ENCODE results near the gene SPO11. TPM values are rescaled to one million over a fixed set of nuclear protein-coding genes. Genes with fewer than 3 reads are reported as not detected.

The SPO11 gene
- total RNA-seq, 1 donor from 2014 or later = 10.8 TPM

- no peak for DNase-seq (ENCODE audit: low spot score)
Observed at GRCh38 chr20:57310821-57311514, 18.6 kb upstream of the SPO11 start.

- DNase-seq (ENCODE audit: low spot score) = no peak
Observed at GRCh38 chr20:57312138-57312537, 17.5 kb upstream of the SPO11 start.

DNA sequence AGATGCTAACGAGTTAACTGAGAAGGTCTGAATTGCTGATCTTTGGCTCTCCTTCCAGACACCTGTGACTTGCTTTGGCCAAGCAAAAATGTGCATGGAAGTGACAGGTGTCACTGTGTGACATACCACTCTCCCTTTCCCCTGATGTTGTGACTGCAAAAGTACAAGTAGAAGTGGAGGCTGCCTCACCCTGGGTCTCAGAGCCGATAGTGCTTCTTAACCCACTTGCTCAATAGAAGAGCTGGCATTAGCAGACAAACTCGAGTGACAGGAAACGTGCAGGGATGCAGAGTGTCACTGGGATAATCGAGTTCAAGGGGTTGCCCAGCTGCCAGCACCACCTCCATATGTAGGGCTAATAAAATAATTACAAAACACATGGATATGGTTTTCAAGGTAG lies 16.4 kb upstream of the SPO11 start:
- DNase-seq (ENCODE audit: low spot score) = no peak

GRCh38 chr20:57313951-57314350 lies 15.7 kb upstream of the SPO11 start:
- DNase-seq (ENCODE audit: low spot score) = no peak

GRCh38 chr20:57315083-57315975 lies 14.3 kb upstream of the SPO11 start:
- no peak for DNase-seq (ENCODE audit: low spot score)

- DNase-seq (ENCODE audit: low spot score) = no peak
Observed at GRCh38 chr20:57315976-57316480, 13.6 kb upstream of the SPO11 start.

DNA sequence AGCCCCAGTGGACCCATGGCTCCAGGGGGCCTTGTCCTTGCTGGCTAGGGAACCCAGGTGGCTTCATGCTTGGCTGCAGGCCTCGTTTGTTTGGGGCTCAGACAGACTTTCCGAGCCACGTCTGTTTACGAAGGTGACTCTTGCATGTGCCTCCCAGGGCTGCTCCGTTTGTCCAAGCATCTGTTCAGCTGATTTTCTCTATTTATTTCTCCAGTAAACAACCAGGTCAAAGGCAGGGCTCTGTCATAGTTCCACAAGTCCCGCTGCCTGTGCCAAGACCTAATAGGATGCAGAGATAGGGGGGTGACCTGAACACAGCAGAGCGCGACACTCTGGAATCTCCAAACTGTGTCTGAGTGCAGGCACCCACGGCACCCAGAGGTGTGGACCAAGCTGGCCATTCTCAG lies 12.8 kb upstream of the SPO11 start:
- no peak for DNase-seq (ENCODE audit: low spot score)

- no peak for DNase-seq (ENCODE audit: low spot score)
Observed at GRCh38 chr20:57317316-57317788, 12.3 kb upstream of the SPO11 start.

DNA sequence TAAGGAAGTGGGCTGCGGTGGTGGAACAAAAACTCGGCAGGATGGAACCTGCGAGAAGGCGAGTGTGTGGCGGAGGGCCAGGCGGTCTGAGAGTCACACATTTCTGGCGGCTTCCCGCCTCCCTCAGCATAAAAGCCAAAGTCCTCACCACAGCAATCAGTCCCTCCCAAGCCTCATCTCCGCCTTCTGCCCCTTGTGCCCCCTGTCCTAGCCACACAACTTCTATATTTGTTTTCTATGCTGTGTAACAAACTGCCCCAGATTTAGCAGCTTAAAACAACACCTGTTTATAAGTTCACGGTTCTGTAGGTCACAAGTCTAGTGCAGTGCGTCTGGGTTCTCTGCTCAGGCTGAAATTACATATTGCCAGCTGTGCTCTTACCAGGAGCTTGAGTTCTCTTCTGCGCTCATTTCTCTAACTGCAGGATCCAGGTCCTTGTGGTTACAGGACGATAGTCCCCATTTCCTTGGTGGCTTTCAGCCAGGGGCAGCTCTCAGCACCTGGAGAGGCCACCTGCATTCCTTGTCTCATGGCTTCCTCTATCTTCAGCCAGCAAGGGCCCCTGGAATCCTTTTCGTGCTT lies 11.7 kb upstream of the SPO11 start:
- DNase-seq (ENCODE audit: low spot score) = no peak

DNA sequence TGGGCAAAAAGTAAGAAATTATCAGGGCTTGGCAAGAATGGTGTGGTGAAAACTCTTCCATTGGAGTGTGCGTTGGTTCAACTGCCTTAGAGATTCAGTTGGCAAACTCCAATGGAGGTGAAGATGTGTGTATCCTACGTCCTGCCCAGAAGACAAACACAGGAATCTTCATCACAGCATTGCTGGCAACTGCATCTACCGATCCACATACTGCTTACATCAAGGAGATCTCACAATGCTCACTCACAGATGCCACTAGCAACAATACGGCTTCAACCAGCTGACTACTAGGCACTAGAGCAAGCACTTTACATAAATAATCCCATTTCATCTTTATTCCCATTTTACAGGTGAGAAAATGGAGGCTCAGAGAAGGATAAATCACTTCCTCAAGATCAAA lies 10.0 kb upstream of the SPO11 start:
- no peak for DNase-seq (ENCODE audit: low spot score)

DNA sequence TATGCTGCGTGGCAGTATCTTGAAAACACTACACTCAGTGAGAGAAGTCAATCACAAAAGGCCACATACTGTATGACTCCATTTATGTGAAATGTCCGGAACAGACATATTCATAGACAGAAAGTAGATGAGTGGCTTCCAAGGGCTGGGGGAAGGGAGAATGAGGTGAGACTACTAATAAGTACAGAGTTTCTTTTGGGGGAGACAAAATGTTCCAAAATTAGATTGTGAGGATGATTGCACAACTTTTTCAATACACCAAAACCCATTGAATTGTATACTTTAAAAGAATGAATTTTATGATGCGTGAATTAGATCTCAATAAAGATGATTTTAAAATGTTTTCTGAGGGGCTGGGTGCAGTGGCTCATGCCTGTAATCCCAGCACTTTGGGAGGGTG lies 9.2 kb upstream of the SPO11 start:
- no peak for DNase-seq (ENCODE audit: low spot score)

GRCh38 chr20:57321142-57321541 lies 8.5 kb upstream of the SPO11 start:
- no peak for DNase-seq (ENCODE audit: low spot score)

DNA sequence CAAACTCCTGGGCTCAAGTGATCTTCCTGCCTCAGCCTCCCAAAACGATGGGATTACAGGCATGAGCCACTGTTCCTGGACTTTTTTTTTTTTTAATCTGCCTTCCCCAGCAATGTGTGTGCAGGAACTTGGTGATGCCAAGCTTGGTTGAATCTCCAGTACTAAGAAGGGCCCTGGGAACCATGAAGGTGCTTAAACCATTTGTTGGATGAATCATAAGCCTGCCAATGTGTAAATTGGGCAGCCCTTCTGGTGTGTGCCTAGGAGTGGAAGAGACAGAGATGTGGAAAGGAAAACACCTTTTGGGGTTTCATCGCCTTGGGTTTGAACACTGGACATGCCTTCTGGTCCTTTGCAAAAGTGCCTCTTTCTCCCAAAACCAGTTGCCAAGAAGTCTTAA lies 7.1 kb upstream of the SPO11 start:
- DNase-seq (ENCODE audit: low spot score) = no peak

- DNase-seq (ENCODE audit: low spot score) = peak; percentile 91
Observed at GRCh38 chr20:57323034-57323433, 6.6 kb upstream of the SPO11 start.

DNA sequence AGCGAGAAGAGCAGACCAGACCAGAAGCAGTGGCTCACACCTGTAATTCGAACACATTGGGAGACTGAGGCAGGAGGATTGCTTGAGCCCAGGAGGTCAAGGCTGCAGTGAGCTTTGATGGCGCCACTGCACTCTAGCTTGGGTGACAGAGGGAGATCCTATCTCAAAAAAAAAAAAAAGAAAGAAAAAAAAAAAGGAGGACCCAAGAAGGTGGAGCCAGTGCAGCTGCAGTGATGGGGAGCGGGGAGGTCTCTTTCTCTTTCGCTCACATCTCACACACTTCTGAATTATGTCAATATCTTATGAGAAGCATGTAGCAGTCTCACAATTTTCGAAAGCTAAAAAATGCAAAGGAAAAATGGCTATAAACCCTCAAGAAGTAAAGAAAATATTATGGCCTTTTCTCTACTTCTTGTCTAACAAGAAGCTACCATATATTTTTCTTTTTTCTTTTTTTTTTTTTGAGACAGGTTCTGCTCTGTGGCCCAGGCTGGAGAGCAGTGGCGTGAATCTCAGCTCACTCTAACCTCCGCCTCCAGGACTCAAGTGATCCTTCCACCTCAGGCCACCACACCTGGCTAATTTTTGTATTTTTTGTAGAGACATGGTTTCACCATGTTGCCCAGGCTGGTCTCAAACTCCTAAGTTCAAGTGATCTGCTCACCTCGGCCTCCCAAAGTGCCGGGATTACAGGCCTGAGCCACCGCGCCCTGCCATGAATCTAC lies 3.8 kb upstream of the SPO11 start:
- no peak for DNase-seq (ENCODE audit: low spot score)

DNA sequence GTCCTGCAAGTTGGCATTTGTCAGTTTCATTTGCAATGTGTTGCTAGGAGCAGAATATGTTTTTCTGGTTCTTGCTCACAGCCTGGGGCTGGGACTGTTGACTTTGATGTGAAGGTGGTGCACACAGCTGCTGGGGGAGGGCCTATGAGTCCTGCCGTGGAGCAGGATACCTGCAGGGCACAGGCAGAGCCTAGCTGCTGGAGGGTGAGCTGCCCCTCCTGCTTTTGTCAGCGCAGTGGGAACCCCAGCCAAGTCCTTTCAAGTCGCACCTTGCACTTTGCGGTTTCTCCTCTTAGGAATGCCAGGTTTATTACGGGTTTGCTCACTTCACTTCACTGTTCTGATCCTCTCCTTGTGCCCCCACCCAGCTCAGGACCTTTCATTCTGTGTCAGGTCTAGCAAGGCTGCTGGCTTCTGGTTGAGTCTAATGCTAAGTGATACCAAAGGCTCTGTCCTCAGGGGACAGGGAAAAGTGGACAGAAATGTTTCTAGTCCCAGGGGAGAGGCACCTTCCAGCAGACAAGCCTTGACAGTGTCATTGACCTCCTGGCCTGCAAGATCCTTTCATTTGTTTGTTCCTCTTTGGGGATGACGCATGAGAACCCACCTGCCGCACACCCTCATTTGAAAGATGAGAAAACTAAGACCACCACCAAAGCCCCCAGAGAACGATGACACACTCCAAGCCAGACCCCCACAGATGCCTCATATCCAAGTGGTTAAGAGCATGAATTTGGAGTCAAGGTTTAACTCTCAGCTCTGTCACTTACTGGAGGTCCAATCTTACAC lies 2.7 kb upstream of the SPO11 start:
- DNase-seq (ENCODE audit: low spot score) = peak; percentile 65

DNA sequence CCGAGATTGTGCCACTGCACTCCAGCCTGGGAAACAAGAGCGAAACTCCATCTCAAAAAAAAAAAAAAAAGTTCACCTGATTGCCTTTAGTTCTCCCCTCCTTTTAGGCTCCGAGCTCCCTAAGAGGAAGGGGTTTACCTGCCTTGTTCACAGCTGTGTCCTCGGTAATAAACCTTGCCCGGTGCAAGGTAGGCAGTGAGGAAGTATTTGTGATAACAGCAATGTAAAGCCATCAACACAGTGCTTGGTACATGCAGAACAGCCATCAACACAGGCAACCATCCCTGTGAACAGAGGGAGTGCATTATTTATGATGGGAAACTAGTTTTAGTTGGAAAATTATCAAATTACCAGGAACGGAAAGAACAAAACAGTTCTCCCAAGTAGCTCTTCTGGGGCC lies 1.8 kb upstream of the SPO11 start:
- DNase-seq (ENCODE audit: low spot score) = no peak

DNA sequence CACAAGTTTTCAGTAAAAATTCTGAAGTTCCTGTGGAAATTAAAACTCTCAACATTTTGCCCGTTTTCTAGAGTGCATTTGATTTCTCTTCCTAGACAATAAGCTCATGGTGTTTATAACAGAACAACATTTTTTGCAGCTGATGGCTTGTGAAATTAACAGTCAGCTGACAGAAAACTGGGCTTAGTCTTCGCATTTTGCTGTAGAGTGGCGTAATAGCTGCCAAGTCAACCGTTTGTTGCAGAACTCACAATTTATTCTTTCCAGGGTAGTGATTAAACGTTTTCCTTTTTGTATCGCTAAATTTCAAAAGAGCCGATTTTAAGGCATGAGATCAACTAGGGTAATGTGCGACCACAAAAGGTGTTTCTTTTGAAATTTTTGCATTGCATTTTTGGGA lies 1.4 kb downstream of the SPO11 start:
- DNase-seq (ENCODE audit: low spot score) = no peak

- no peak for DNase-seq (ENCODE audit: low spot score)
Observed at GRCh38 chr20:57332105-57333089, 2.8 kb downstream of the SPO11 start.

- peak; percentile 35 for DNase-seq (ENCODE audit: low spot score)
Observed at GRCh38 chr20:57335392-57335791, 5.8 kb downstream of the SPO11 start.

Data from umbilical cord (tissue), 2 donors.